ENCODE results near the gene WBP11. TPM values are rescaled to one million over a fixed set of nuclear protein-coding genes. Genes with fewer than 3 reads are reported as not detected.
A peak's percentile ranks its signal among the peaks of the same experiment; 100 is the strongest.

WBP11 gene
- total RNA-seq, 4 donors from 2014 or later = 16.0 to 21.4 (median 18.2) TPM

GRCh38 chr12:14811486-14811885, 8.2 kb upstream of the WBP11 start:
- no peaks in the 10 kb centered on the region for H3K36me3 ChIP-seq
- H3K4me3 ChIP-seq = no peak overlapping the region
- H3K27ac ChIP-seq = no peak overlapping the region
- no peak for DNase-seq
- no peak for TF ChIP-seq POLR2A (IDR thresholded peaks at IDR 0.05)
- TF ChIP-seq CTCF (IDR thresholded peaks at IDR 0.05) = no peak
- H3K27me3 ChIP-seq = no peaks in the 10 kb centered on the region
- WGBS, 2 donors = 97 to 98% methylated on average over 2 of the region's 2 CpGs
- intact Hi-C loops (cut with DNase I) = no loop called here
- no peaks in the 10 kb centered on the region for H3K4me1 ChIP-seq
- no peaks in the 10 kb centered on the region for H3K9me3 ChIP-seq

GRCh38 chr12:14810953-14811483, 7.7 kb upstream of the WBP11 start:
- no peak for TF ChIP-seq POLR2A (IDR thresholded peaks at IDR 0.05)
- peak in 3 of 6 experiments; percentile 19 to 43 (median 25) for TF ChIP-seq CTCF (IDR thresholded peaks at IDR 0.05)
- H3K27ac ChIP-seq = no peak overlapping the region
- no peak for DNase-seq
- no peaks in the 10 kb centered on the region for H3K27me3 ChIP-seq
- H3K4me3 ChIP-seq = no peak overlapping the region
- 100% methylated on average over 1 of the region's 1 CpG for WGBS, 2 donors
- no peaks in the 10 kb centered on the region for H3K4me1 ChIP-seq
- no peaks in the 10 kb centered on the region for H3K9me3 ChIP-seq
- no peaks in the 10 kb centered on the region for H3K36me3 ChIP-seq
- intact Hi-C loops (cut with DNase I) = no loop called here

- H3K9me3 ChIP-seq = no peaks in the 10 kb centered on the region
- no peaks in the 10 kb centered on the region for H3K36me3 ChIP-seq
- intact Hi-C loops (cut with DNase I) = no loop called here
- TF ChIP-seq POLR2A (IDR thresholded peaks at IDR 0.05) (no peak), CTCF (IDR thresholded peaks at IDR 0.05) (no peak)
- H3K27me3 ChIP-seq = no peaks in the 10 kb centered on the region
- H3K4me1 ChIP-seq = no peaks in the 10 kb centered on the region
- DNase-seq = no peak
- no peak overlapping the region for H3K27ac ChIP-seq
- 83 to 86% methylated on average over 5 of the region's 5 CpGs for WGBS, 2 donors
- H3K4me3 ChIP-seq = no peak overlapping the region
Measured at GRCh38 chr12:14810167-14810952, 7.1 kb upstream of the WBP11 start.

GRCh38 chr12:14803830-14804160, 517 bp upstream of the WBP11 start:
- Histone ChIP-seq H3K4me1 (peaks cover 4 to 38% (median 11%) of the 10 kb centered on the region in 3 donors), H3K36me3 (peaks cover 0 to 11% (median 5%) of the 10 kb centered on the region in 3 donors), H3K9me3 (no peaks in the 10 kb centered on the region), H3K27me3 (no peaks in the 10 kb centered on the region), H3K4me3 (peak overlapping the region; percentile 68 to 95 (median 88)), H3K27ac (peak overlapping the region; percentile 87 to 98 (median 96))
- intact Hi-C loops (cut with DNase I) = no loop called here
- TF ChIP-seq POLR2A (IDR thresholded peaks at IDR 0.05) (no peak), CTCF (IDR thresholded peaks at IDR 0.05) (no peak)
- DNase-seq = no peak
- WGBS, 2 donors = 0% methylated on average over 12 of the region's 12 CpGs

GRCh38 chr12:14802721-14803010, 612 bp downstream of the WBP11 start:
- TF ChIP-seq POLR2A (IDR thresholded peaks at IDR 0.05) (no peak), CTCF (IDR thresholded peaks at IDR 0.05) (no peak)
- WGBS, 2 donors = 0% methylated on average over 5 of the region's 7 CpGs
- intact Hi-C loops (cut with DNase I) = no loop called here

More at GRCh38 chr12:14802721-14803010, 612 bp downstream of the WBP11 start:
- Histone ChIP-seq H3K27ac (peak overlapping the region; percentile 87 to 98 (median 96)), H3K4me3 (peak overlapping the region; percentile 68 to 95 (median 88)), H3K9me3 (no peaks in the 10 kb centered on the region), H3K4me1 (peaks cover 4 to 38% (median 11%) of the 10 kb centered on the region in 3 donors), H3K27me3 (no peaks in the 10 kb centered on the region), H3K36me3 (peaks cover 0 to 22% (median 14%) of the 10 kb centered on the region in 3 donors)
- no peak for DNase-seq
